Mucosa of stomach (tissue), 1 donor: Measurements from ENCODE around the gene KNDC1.

Experiments
- H3K27me3 ChIP-seq: one replicate; pipeline ENCODE4 v1.7.0; 2013; ENCODE audit warnings: mild to moderate bottlenecking, low read length; ENCODE audit not compliant: control insufficient read depth, insufficient read depth
- H3K36me3 ChIP-seq: one replicate; pipeline ENCODE4 v1.7.0; 2013; ENCODE audit warnings: low read length; ENCODE audit not compliant: control insufficient read depth, insufficient read depth
- H3K4me1 ChIP-seq: one replicate; pipeline ENCODE4 v1.7.0; 2013; ENCODE audit warnings: mild to moderate bottlenecking, low read length; ENCODE audit not compliant: control insufficient read depth, insufficient read depth
- H3K4me3 ChIP-seq: one replicate; pipeline ENCODE4 v1.7.0; 2013; ENCODE audit warnings: low read length
- H3K9ac ChIP-seq: one replicate; pipeline ENCODE4 v1.7.0; 2013; ENCODE audit warnings: mild to moderate bottlenecking, low read length, moderate library complexity
- H3K9me3 ChIP-seq: one replicate; pipeline ENCODE4 v1.7.0; 2013; ENCODE audit warnings: mild to moderate bottlenecking, low read length, moderate library complexity; ENCODE audit not compliant: control insufficient read depth
- donor health status: Pancreatic carcinoma.

The KNDC1 gene

DNA sequence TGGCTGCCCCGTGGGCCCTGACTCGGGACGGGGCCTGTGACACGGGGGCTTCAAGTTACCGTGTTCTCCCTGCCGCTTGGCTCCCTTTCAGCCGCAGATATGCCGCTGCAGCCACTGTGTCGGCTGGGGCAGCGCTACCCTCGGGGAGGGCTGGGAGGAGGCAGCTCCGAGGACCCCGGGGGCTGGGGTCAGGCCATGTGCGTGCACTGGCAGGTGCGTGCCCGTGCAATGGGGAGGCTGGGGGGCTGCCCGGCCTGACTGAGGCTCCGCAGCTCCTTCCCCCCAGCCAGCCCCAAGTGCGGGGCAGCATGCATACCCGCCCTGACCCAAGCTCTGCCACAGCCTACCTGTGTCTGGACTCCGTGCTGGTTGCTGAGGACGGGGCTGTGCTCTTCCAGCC is 29.2 kb downstream of the KNDC1 start:
- no peak overlapping the region for H3K4me3 ChIP-seq
- H3K9ac ChIP-seq, result no peak overlapping the region
- H3K36me3 ChIP-seq, result no peaks in the 10 kb centered on the region
- H3K4me1 ChIP-seq, result no peaks in the 10 kb centered on the region
- H3K9me3 ChIP-seq, result no peaks in the 10 kb centered on the region
- H3K27me3 ChIP-seq, result peaks cover 7% of the 10 kb centered on the region

DNA sequence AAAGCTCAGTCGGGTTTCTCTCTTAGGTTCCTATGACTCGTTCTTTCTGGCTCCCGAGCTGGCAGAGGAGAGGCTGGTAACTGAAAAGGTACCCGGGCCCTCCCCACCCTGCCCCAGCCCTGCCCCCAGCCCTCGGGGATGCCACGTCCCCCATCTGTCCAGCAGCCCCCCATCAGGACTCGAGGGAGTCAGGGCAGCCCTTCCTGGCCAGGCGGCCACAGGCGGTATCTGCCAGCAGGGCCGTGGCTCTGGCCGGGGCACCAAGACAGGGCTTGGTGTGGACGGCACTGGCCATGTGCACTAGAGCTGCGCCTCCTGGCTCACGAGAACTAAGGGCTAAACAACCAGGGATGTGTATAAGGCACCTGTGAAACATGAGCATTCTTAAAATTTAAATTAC is 29.7 kb downstream of the KNDC1 start:
- H3K36me3 ChIP-seq, result no peaks in the 10 kb centered on the region
- H3K27me3 ChIP-seq, result peaks cover 7% of the 10 kb centered on the region
- no peaks in the 10 kb centered on the region for H3K9me3 ChIP-seq
- H3K4me3 ChIP-seq, result no peak overlapping the region
- H3K9ac ChIP-seq, result no peak overlapping the region
- no peaks in the 10 kb centered on the region for H3K4me1 ChIP-seq

DNA sequence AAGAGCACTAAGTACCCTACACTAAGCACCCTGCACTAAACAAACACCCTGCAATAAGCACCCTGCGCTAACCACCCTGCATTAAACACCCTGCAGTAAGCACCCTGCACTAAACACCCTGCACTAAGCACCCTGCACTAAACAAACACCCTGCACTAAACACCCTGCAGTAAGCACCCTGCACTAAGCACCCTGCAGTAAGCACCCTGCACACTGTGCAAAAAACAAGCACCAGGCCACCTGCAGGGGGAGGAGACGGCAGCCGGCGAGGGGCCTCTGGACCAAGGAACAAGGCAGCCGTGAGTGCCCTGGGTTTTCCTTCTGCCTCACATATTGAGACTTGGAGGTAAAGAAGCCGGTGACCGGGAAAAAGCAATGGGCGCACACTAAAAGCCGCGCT is 30.2 kb downstream of the KNDC1 start:
- Histone ChIP-seq H3K27me3 (peaks cover 7% of the 10 kb centered on the region), H3K4me1 (no peaks in the 10 kb centered on the region), H3K9ac (no peak overlapping the region), H3K9me3 (no peaks in the 10 kb centered on the region), H3K4me3 (no peak overlapping the region), H3K36me3 (no peaks in the 10 kb centered on the region)

- Histone ChIP-seq H3K9me3 (no peaks in the 10 kb centered on the region), H3K36me3 (no peaks in the 10 kb centered on the region), H3K9ac (no peak overlapping the region), H3K4me3 (no peak overlapping the region), H3K4me1 (no peaks in the 10 kb centered on the region), H3K27me3 (peaks cover 3% of the 10 kb centered on the region)
These were observed 31.6 kb downstream of the KNDC1 start for GRCh38 chr10:133191651-133192050.

GRCh38 chr10:133194151-133194550 is 34.1 kb downstream of the KNDC1 start:
- H3K36me3 ChIP-seq, result no peaks in the 10 kb centered on the region
- no peaks in the 10 kb centered on the region for H3K4me1 ChIP-seq
- H3K9ac ChIP-seq, result no peak overlapping the region
- H3K4me3 ChIP-seq, result no peak overlapping the region
- H3K27me3 ChIP-seq, result peaks cover 3% of the 10 kb centered on the region
- H3K9me3 ChIP-seq, result no peaks in the 10 kb centered on the region

DNA sequence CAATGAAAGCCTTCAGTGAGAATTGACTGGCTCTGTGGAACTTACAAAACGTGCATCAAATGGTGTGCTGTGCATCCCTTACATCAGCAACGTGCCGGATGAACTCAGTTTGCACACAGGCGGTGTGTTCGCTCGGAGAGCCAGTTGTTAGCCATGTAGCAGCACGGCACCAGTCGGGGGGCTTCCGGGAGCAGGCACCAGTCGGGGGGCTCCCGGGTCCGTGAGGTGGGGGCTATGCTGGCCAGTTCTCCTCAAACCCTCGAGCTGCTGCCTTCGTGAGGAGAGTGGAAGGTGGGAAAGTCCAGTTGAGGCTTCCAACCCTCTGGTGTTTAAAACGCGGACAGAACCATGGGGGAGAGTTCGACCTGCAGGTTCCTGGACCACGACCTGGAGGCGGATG is 35.1 kb downstream of the KNDC1 start:
- Histone ChIP-seq H3K27me3 (peaks cover 3% of the 10 kb centered on the region), H3K4me1 (no peaks in the 10 kb centered on the region), H3K4me3 (no peak overlapping the region), H3K36me3 (no peaks in the 10 kb centered on the region), H3K9ac (no peak overlapping the region), H3K9me3 (no peaks in the 10 kb centered on the region)

DNA sequence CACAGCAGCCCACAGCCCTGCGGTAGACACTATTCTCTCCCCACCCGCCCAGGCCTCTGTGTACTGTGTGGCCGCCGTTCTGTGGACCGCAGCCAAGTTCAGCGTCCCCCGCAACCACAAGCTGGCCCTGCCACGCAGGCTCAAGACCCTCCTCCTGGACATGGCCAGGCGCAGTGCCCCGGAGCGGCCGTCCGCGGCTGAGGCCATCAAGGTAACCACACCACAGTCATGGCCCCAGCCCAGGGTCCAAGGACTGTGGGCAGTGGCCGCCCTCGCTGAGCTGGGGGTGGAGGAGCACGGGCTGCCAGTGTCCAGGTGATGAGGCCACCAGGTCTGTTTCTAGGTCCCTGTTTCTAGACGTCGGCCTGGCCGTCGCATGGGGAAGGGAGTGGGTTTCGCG is 35.6 kb downstream of the KNDC1 start:
- no peaks in the 10 kb centered on the region for H3K36me3 ChIP-seq
- peaks cover 3% of the 10 kb centered on the region for H3K27me3 ChIP-seq
- H3K9ac ChIP-seq, result no peak overlapping the region
- no peaks in the 10 kb centered on the region for H3K4me1 ChIP-seq
- H3K4me3 ChIP-seq, result no peak overlapping the region
- no peaks in the 10 kb centered on the region for H3K9me3 ChIP-seq

DNA sequence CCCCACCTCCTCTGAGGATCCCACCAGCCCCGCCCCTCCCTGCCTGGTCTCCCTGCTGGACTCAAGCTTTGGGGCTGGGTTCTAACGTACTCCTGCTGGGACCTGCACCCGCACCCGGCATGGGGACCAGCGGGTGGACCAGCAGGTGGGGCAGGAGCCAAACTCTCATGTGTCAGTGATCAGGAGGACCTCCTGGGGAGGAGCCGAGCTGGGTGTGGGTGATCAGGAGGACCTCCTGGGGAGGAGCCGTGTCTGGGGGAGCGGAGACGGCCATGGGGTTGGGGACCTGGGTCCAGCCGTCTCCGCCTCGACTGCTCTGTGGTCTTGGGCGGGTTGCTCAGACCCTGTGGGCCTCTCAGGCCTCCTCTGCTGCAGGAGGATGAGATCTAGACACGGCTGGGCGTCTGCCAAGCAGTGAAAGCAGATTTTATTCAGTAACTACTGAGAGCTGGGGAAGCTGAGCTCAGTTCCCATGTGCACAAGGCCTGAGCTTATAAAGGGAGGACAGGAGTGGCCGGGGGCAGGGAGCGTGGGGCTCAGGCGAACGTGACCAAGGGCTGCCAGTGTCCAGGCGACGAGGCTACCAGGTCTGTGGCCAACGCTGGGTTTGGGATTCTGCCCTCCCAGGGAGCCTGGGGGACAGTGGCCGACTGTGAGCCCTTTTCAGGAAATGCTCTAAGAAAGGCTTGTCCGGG is 36.3 kb downstream of the KNDC1 start:
- H3K36me3 ChIP-seq, result no peaks in the 10 kb centered on the region
- H3K4me3 ChIP-seq, result no peak overlapping the region
- H3K9me3 ChIP-seq, result no peaks in the 10 kb centered on the region
- H3K9ac ChIP-seq, result no peak overlapping the region
- H3K4me1 ChIP-seq, result no peaks in the 10 kb centered on the region
- peaks cover 3% of the 10 kb centered on the region for H3K27me3 ChIP-seq

DNA sequence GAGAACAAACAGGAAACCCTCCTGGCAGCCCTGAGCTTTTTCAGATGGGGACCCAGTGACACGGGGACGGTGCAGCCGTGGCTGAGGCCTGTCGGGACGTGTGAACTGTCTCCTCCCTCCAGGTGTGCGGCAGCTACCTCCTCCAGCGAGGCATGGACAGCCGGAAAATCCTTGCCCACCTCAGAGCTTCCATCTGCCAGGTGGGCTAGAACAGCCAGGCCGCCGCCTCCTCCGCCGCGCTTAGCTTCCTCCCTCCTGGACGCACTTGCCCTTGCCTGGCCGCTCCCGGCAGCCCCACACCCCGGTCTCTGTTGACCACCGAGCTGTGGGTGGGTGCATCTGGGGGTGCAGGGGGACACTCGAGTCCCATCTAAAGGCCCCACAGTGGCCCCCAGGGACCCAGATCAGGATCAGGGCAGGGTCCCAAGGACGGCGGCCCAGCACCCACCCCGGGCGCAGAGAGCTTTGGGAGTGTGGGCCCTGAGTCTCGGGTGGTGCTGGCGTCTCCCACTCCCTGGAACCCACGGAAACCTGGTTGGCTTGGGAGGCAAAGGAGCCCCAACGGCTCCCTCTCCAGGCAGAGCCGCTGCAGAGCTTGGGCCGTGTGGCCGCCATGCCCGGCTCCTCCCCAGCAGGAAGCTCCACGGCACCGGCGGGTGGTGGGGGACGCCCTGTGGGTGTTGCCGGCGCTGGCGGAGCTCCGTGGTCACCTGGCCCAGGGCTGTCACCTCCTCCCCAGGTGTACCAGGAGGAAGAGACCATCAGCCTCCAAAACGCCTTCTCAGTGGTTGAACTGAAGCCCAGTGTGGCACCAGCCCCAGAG is 37.1 kb downstream of the KNDC1 start:
- peaks cover 3% of the 10 kb centered on the region for H3K27me3 ChIP-seq
- no peaks in the 10 kb centered on the region for H3K4me1 ChIP-seq
- H3K4me3 ChIP-seq, result no peak overlapping the region

DNA sequence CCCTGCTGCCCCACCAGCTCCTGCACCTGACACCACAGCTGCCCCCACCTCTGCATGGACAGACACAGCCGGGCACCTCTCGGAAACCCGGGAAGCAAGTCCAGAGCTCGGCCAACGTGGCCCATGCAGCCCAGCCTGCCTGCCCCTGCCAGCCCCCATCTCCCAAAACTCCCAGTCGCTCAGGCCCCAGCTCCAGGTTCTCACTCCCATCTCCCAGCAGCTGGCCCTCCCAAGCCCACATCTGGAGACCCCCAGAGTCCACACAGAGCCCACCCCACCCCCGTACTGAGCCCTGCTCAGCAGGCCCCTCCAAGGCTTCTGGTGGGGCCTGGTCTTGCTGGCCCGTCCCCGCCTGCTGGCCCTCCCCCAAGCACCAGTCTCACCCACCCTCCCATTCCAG is 37.8 kb downstream of the KNDC1 start:
- Histone ChIP-seq H3K36me3 (no peaks in the 10 kb centered on the region), H3K4me3 (no peak overlapping the region), H3K9ac (no peak overlapping the region), H3K4me1 (no peaks in the 10 kb centered on the region), H3K27me3 (peaks cover 3% of the 10 kb centered on the region), H3K9me3 (no peaks in the 10 kb centered on the region)

More for the DNA sequence above, 37.1 kb downstream of the KNDC1 start:
- Histone ChIP-seq H3K36me3 (no peaks in the 10 kb centered on the region), H3K9me3 (no peaks in the 10 kb centered on the region), H3K9ac (no peak overlapping the region)

GRCh38 chr10:133198206-133198605 is 38.2 kb downstream of the KNDC1 start:
- Histone ChIP-seq H3K27me3 (peaks cover 2% of the 10 kb centered on the region), H3K4me3 (no peak overlapping the region), H3K9ac (no peak overlapping the region), H3K4me1 (no peaks in the 10 kb centered on the region), H3K36me3 (no peaks in the 10 kb centered on the region), H3K9me3 (no peaks in the 10 kb centered on the region)

DNA sequence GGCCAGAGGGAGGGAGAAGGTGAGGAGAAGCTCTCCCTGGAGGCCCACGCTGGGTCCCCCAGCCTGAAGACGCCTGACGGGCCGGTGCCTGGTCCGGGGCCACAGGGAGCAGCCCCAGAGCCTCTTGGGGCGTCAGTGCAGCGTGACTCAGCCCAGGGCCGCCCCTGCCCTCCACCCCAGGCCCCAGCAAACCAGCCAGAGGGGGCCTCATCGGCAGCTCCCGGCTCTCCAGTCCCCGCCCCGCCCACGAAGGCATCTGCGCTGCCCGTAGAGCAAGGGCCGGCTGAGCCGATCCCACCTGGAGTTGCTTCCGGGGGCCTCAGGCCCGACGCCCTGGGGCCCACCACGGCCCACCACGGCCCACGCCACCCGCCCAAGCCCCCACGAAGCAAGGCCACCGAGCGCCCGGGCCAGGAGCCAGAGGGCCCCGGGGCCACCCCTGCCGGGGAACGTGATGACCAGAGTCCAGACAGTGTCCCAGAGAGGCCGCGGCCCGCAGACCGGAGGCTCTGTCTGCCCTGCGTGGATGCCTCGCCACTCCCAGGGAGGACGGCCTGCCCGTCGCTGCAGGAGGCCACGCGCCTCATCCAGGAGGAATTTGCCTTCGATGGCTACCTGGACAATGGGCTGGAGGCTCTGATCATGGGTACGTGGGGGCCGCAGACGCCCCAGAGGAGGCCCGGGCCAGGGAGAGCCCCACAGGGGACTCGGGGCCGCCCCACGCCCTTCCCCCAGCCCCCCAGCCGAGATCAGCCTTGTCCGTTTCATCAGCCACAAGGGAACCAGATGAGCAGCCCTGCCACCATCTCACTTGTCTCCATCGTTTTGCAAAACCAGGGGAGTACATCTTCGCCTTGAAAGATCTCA is 38.8 kb downstream of the KNDC1 start:
- Histone ChIP-seq H3K36me3 (no peaks in the 10 kb centered on the region), H3K27me3 (no peaks in the 10 kb centered on the region), H3K9me3 (no peaks in the 10 kb centered on the region), H3K9ac (no peak overlapping the region), H3K4me3 (no peak overlapping the region), H3K4me1 (no peaks in the 10 kb centered on the region)
